ENCODE results near the gene CRISPLD2.

Gene CRISPLD2

GRCh38 chr16:84888450-84888849 is 68.7 kb downstream of the CRISPLD2 start:
- DNase-seq = no peak

- no peak for DNase-seq
Observed at GRCh38 chr16:84889066-84889465, 69.3 kb downstream of the CRISPLD2 start.

- DNase-seq = no peak
Observed at GRCh38 chr16:84890427-84890826, 70.6 kb downstream of the CRISPLD2 start.

GRCh38 chr16:84891149-84891795 is 71.5 kb downstream of the CRISPLD2 start:
- no peak for DNase-seq

GRCh38 chr16:84892097-84892496 is 72.3 kb downstream of the CRISPLD2 start:
- DNase-seq = no peak

- DNase-seq = no peak
Observed at GRCh38 chr16:84893467-84893848, 73.7 kb downstream of the CRISPLD2 start.

- no peak for DNase-seq
Observed at GRCh38 chr16:84893849-84894599, 74.2 kb downstream of the CRISPLD2 start.

- DNase-seq = no peak
Observed at GRCh38 chr16:84895016-84895415, 75.2 kb downstream of the CRISPLD2 start.

GRCh38 chr16:84896847-84897246 is 77.1 kb downstream of the CRISPLD2 start:
- no peak for DNase-seq

- DNase-seq = no peak
Observed at GRCh38 chr16:84897911-84898377, 78.2 kb downstream of the CRISPLD2 start.

- DNase-seq = peak; percentile 18
Observed at GRCh38 chr16:84898447-84898846, 78.7 kb downstream of the CRISPLD2 start.

GRCh38 chr16:84899414-84899813 is 79.6 kb downstream of the CRISPLD2 start:
- DNase-seq = no peak

- DNase-seq = no peak
Observed at GRCh38 chr16:84905965-84906460, 86.2 kb downstream of the CRISPLD2 start.

- no peak for DNase-seq
Observed at GRCh38 chr16:84907051-84907450, 87.3 kb downstream of the CRISPLD2 start.

GRCh38 chr16:84907575-84907974 is 87.8 kb downstream of the CRISPLD2 start:
- no peak for DNase-seq

GRCh38 chr16:84909476-84910085 is 89.8 kb downstream of the CRISPLD2 start:
- no peak for DNase-seq

GRCh38 chr16:84911486-84912216 is 91.9 kb downstream of the CRISPLD2 start:
- no peak for DNase-seq

GRCh38 chr16:84913315-84913714 is 93.5 kb downstream of the CRISPLD2 start:
- no peak for DNase-seq

GRCh38 chr16:84914273-84914672 is 94.5 kb downstream of the CRISPLD2 start:
- DNase-seq = no peak

- DNase-seq = no peak
Observed at GRCh38 chr16:84916178-84916577, 96.4 kb downstream of the CRISPLD2 start.

GRCh38 chr16:84916850-84917249 is 97.1 kb downstream of the CRISPLD2 start:
- DNase-seq = no peak

GRCh38 chr16:84917492-84917891 is 97.7 kb downstream of the CRISPLD2 start:
- no peak for DNase-seq

Measured in activated CD4-positive, alpha-beta T cell treated with anti-CD3 and anti-CD28 coated beads for 48 hours (primary cell).